ENCODE results near the gene SLCO3A1. TPM values are rescaled to one million over a fixed set of nuclear protein-coding genes. Genes with fewer than 3 reads are reported as not detected.

Gene SLCO3A1
- total and polyA plus RNA-seq, 2 of the 8 experiments (the other 6 are each of a cell fraction or from before 2014, with no cell fraction given): 15.1 to 20.4 TPM

DNA sequence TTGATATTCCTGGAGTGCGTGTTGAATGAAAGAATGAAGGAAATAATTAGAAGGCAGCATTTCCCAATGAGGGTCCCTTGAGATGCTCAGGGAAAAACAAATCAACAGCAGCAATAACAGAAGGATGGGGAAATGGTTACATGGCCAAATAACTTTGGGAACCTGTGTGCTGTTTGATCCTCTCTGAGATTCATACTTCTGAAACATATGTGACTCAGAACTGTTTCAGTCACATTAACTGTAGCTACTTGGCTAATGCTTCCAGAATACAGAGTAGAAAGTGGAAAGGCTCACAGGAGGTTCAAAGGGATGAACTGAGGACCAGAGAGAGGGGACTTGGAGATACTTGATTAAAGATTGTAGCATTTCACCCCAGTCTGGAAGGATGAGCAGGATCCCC lies 258.2 kb downstream of the SLCO3A1 start (continued):
- TF ChIP-seq, protein P1, sequence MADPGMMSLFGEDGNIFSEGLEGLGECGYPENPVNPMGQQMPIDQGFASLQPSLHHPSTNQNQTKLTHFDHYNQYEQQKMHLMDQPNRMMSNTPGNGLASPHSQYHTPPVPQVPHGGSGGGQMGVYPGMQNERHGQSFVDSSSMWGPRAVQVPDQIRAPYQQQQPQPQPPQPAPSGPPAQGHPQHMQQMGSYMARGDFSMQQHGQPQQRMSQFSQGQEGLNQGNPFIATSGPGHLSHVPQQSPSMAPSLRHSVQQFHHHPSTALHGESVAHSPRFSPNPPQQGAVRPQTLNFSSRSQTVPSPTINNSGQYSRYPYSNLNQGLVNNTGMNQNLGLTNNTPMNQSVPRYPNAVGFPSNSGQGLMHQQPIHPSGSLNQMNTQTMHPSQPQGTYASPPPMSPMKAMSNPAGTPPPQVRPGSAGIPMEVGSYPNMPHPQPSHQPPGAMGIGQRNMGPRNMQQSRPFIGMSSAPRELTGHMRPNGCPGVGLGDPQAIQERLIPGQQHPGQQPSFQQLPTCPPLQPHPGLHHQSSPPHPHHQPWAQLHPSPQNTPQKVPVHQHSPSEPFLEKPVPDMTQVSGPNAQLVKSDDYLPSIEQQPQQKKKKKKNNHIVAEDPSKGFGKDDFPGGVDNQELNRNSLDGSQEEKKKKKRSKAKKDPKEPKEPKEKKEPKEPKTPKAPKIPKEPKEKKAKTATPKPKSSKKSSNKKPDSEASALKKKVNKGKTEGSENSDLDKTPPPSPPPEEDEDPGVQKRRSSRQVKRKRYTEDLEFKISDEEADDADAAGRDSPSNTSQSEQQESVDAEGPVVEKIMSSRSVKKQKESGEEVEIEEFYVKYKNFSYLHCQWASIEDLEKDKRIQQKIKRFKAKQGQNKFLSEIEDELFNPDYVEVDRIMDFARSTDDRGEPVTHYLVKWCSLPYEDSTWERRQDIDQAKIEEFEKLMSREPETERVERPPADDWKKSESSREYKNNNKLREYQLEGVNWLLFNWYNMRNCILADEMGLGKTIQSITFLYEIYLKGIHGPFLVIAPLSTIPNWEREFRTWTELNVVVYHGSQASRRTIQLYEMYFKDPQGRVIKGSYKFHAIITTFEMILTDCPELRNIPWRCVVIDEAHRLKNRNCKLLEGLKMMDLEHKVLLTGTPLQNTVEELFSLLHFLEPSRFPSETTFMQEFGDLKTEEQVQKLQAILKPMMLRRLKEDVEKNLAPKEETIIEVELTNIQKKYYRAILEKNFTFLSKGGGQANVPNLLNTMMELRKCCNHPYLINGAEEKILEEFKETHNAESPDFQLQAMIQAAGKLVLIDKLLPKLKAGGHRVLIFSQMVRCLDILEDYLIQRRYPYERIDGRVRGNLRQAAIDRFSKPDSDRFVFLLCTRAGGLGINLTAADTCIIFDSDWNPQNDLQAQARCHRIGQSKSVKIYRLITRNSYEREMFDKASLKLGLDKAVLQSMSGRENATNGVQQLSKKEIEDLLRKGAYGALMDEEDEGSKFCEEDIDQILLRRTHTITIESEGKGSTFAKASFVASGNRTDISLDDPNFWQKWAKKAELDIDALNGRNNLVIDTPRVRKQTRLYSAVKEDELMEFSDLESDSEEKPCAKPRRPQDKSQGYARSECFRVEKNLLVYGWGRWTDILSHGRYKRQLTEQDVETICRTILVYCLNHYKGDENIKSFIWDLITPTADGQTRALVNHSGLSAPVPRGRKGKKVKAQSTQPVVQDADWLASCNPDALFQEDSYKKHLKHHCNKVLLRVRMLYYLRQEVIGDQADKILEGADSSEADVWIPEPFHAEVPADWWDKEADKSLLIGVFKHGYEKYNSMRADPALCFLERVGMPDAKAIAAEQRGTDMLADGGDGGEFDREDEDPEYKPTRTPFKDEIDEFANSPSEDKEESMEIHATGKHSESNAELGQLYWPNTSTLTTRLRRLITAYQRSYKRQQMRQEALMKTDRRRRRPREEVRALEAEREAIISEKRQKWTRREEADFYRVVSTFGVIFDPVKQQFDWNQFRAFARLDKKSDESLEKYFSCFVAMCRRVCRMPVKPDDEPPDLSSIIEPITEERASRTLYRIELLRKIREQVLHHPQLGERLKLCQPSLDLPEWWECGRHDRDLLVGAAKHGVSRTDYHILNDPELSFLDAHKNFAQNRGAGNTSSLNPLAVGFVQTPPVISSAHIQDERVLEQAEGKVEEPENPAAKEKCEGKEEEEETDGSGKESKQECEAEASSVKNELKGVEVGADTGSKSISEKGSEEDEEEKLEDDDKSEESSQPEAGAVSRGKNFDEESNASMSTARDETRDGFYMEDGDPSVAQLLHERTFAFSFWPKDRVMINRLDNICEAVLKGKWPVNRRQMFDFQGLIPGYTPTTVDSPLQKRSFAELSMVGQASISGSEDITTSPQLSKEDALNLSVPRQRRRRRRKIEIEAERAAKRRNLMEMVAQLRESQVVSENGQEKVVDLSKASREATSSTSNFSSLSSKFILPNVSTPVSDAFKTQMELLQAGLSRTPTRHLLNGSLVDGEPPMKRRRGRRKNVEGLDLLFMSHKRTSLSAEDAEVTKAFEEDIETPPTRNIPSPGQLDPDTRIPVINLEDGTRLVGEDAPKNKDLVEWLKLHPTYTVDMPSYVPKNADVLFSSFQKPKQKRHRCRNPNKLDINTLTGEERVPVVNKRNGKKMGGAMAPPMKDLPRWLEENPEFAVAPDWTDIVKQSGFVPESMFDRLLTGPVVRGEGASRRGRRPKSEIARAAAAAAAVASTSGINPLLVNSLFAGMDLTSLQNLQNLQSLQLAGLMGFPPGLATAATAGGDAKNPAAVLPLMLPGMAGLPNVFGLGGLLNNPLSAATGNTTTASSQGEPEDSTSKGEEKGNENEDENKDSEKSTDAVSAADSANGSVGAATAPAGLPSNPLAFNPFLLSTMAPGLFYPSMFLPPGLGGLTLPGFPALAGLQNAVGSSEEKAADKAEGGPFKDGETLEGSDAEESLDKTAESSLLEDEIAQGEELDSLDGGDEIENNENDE (IDR thresholded peaks at IDR 0.05; ENCODE audit: insufficient replicate concordance, low read length): no peak
